ENCODE measurements around the gene SFXN5. TPM values are rescaled to one million over a fixed set of nuclear protein-coding genes. Genes with fewer than 3 reads are reported as not detected.
A peak's percentile ranks its signal among the peaks of the same experiment; 100 is the strongest.

Gene SFXN5
- total RNA-seq, 1 donor from 2014 or later, result 9.3 TPM

GRCh38 chr2:73088211-73088610, 16.7 kb upstream of the SFXN5 start:
- Histone ChIP-seq H3K27me3 (no peaks in the 10 kb centered on the region), H3K4me3 (peak overlapping the region; percentile 39 to 60), H3K27ac (peak overlapping the region; percentile 92 to 93), H3K9me3 (no peaks in the 10 kb centered on the region), H3K4me1 (peaks cover 19 to 72% of the 10 kb centered on the region in 2 donors), H3K36me3 (peaks cover 0 to 30% of the 10 kb centered on the region in 2 donors)
- TF ChIP-seq CTCF (IDR thresholded peaks at IDR 0.05), result no peak
- DNase-seq (ENCODE audit: low spot score in 2 of 2), result no peak
- intact Hi-C loops (cut with DNase I), result loop anchor here (5.0 kb wide), 2 partner anchors 124 to 196 kb away; partner anchors contain the start of gene SMYD5

GRCh38 chr2:73087311-73087710, 15.8 kb upstream of the SFXN5 start:
- intact Hi-C loops (cut with DNase I), result loop anchor here (5.0 kb wide), 2 partner anchors 125 to 195 kb away; partner anchors contain the start of gene SMYD5
- TF ChIP-seq CTCF (IDR thresholded peaks at IDR 0.05), result no peak
- Histone ChIP-seq H3K27me3 (no peaks in the 10 kb centered on the region), H3K27ac (peak overlapping the region in 1 of 2 donors; percentile 92), H3K4me3 (peak overlapping the region in 1 of 2 donors; percentile 60), H3K4me1 (peaks cover 19 to 68% of the 10 kb centered on the region in 2 donors), H3K9me3 (no peaks in the 10 kb centered on the region), H3K36me3 (peaks cover 0 to 36% of the 10 kb centered on the region in 2 donors)
- DNase-seq (ENCODE audit: low spot score in 2 of 2), result no peak

- TF ChIP-seq CTCF (IDR thresholded peaks at IDR 0.05), result peak; percentile 85 to 97 (median 92)
- Histone ChIP-seq H3K9me3 (no peaks in the 10 kb centered on the region), H3K4me1 (peaks cover 19 to 57% of the 10 kb centered on the region in 2 donors), H3K27ac (no peak overlapping the region), H3K4me3 (peak overlapping the region in 1 of 2 donors; percentile 60), H3K36me3 (peaks cover 6 to 42% of the 10 kb centered on the region in 2 donors), H3K27me3 (no peaks in the 10 kb centered on the region)
- peak; percentile 44 to 91 for DNase-seq (ENCODE audit: low spot score in 2 of 2)
- intact Hi-C loops (cut with DNase I), result loop anchor here (1.0 to 5.0 kb wide), 3 partner anchors 71 to 193 kb away; partner anchors contain the start of gene SMYD5
These were observed 14.2 kb upstream of the SFXN5 start for GRCh38 chr2:73085691-73086090.

- Histone ChIP-seq H3K9me3 (no peaks in the 10 kb centered on the region), H3K27ac (no peak overlapping the region), H3K27me3 (no peaks in the 10 kb centered on the region), H3K36me3 (peaks cover 13 to 49% of the 10 kb centered on the region in 2 donors), H3K4me1 (peaks cover 16 to 50% of the 10 kb centered on the region in 2 donors), H3K4me3 (no peak overlapping the region)
- intact Hi-C loops (cut with DNase I), result loop anchor here (1.0 to 5.0 kb wide), 3 partner anchors 71 to 193 kb away; partner anchors contain the start of gene SMYD5
- no peak for DNase-seq (ENCODE audit: low spot score in 2 of 2)
- TF ChIP-seq CTCF (IDR thresholded peaks at IDR 0.05), result no peak
These were observed 13.5 kb upstream of the SFXN5 start for GRCh38 chr2:73084971-73085370.

GRCh38 chr2:73083886-73084800, 12.6 kb upstream of the SFXN5 start:
- DNase-seq (ENCODE audit: low spot score in 2 of 2), result no peak
- Histone ChIP-seq H3K4me3 (no peak overlapping the region), H3K36me3 (peaks cover 21 to 58% of the 10 kb centered on the region in 2 donors), H3K27ac (no peak overlapping the region), H3K27me3 (no peaks in the 10 kb centered on the region), H3K4me1 (peaks cover 16 to 44% of the 10 kb centered on the region in 2 donors), H3K9me3 (no peaks in the 10 kb centered on the region)
- no peak for TF ChIP-seq CTCF (IDR thresholded peaks at IDR 0.05)
- intact Hi-C loops (cut with DNase I), result no loop called here
